Measurements from ENCODE around the gene HAGHL. TPM values are rescaled to one million over a fixed set of nuclear protein-coding genes. Genes with fewer than 3 reads are reported as not detected.

HAGHL gene
- total RNA-seq, 2 experiments from 2014 or later, result 28.8 to 32.6 TPM

DNA sequence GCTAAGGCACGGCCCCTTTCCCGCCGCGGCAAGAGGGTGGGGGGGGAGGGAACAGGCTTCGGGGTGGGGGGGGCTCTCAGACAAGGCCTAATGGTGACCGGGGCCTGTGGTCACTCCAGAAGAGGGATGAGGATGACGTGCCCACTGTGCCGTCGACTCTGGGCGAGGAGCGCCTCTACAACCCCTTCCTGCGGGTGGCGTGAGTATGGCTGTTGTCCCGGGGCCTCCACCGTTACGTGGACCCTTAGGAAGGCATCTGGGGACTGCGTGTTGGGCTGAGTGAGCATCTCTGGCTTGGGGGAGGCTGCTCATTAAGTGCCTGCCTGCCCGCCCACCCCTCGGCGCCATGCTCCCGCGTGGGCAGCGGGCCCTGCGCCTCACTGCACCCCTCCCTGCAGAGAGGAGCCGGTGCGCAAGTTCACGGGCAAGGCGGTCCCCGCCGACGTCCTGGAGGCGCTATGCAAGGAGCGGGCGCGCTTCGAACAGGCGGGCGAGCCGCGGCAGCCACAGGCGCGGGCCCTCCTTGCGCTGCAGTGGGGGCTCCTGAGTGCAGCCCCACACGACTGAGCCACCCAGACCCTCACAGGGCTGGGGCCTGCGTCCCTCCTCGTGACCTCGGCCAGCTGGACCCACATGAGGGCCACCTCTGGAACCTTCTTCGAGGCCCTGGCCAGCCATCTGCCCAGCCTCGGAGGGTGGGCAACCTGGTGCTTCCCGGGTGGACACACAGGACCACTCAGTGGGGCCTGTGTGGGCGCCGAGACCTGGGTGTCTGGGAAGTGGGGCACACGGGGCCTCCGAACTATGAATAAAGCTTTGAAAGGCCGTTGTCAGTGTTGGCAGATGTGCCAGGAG is 2.2 kb downstream of the HAGHL start:
- TF ChIP-seq, protein P1, sequence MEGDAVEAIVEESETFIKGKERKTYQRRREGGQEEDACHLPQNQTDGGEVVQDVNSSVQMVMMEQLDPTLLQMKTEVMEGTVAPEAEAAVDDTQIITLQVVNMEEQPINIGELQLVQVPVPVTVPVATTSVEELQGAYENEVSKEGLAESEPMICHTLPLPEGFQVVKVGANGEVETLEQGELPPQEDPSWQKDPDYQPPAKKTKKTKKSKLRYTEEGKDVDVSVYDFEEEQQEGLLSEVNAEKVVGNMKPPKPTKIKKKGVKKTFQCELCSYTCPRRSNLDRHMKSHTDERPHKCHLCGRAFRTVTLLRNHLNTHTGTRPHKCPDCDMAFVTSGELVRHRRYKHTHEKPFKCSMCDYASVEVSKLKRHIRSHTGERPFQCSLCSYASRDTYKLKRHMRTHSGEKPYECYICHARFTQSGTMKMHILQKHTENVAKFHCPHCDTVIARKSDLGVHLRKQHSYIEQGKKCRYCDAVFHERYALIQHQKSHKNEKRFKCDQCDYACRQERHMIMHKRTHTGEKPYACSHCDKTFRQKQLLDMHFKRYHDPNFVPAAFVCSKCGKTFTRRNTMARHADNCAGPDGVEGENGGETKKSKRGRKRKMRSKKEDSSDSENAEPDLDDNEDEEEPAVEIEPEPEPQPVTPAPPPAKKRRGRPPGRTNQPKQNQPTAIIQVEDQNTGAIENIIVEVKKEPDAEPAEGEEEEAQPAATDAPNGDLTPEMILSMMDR (IDR thresholded peaks at IDR 0.05), result no peak
- ChIA-PET POLR2A (interaction anchor here (0.7 to 2.6 kb wide), 6 partner anchors 8 to 60 kb away, joined by 3 to 13 read pairs (median 8); partner anchors contain the start of genes ANTKMT and CIAO3), CTCF (interaction anchor here (0.8 to 19.6 kb wide), 3 partner anchors 9 to 56 kb away, joined by 3 to 207 read pairs (median 4); partner anchors contain the start of gene METRN)
- Mint-ChIP-seq H3K4me3 (peak overlapping the region; percentile 62), H3K4me1 (ENCODE audit: low read depth) (peaks cover 3% of the 10 kb centered on the region), H3K27ac (no peak overlapping the region), H3K9me3 (no peaks in the 10 kb centered on the region), H3K27me3 (no peaks in the 10 kb centered on the region), H3K36me3 (ENCODE audit: low read depth) (peaks cover 2% of the 10 kb centered on the region)
- no peak for ATAC-seq
- intact Hi-C loops (cut with micrococcal nuclease), result no loop called here
- no peak for DNase-seq

DNA sequence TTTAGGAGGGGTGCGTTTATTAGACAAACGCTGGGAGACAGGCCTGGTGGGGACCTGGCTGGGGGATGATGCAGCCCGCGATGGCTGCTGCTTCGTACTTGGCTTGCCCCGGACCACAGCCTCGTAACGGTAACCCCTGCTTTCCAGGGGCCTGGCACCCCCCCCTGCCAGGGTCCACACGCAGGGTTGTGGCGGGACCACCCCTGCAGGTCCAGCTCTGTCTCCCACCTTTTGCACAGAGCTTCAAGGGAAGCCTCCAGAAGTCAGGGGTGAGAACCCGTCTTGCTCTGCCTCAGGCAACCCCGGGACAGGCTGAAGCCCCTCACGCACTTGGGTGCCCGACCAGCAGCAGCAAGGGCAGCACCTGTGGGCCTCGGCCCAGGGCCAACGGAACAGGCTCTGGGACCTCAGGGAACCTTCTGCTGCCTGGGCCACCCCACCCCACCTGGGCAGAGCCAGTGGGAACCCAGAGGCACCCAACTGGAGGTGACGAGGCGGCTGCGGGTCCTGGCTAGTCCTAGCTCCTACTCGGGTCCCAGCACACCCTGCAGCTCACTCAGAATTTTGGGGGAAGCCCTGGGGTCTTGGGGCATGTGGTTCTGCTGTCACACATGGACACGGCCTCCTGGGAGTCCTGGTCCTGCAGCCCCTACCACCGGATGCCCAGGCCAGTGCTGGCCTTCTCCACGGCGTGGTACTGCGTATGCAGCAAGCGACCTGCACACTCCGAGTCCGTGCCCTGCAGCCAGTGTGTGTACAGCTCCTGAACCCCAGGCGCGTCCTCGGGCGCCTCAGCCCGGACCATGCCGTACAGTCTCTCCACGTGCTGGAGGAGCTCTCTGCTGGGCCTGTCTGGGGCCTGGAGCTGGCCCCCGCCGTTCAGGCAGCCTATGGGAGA is 3.1 kb downstream of the HAGHL start:
- TF ChIP-seq, protein P1 (IDR thresholded peaks at IDR 0.05), result no peak
- Mint-ChIP-seq H3K9me3 (no peaks in the 10 kb centered on the region), H3K36me3 (ENCODE audit: low read depth) (peaks cover 2% of the 10 kb centered on the region), H3K27me3 (no peaks in the 10 kb centered on the region), H3K4me3 (no peak overlapping the region), H3K4me1 (ENCODE audit: low read depth) (peaks cover 5% of the 10 kb centered on the region), H3K27ac (no peak overlapping the region)
- CTCF ChIA-PET, result interaction anchor here (0.8 to 19.6 kb wide), 4 partner anchors 9 to 55 kb away, joined by 3 to 207 read pairs (median 4); partner anchors contain the start of genes ANTKMT and METRN
- no peak for ATAC-seq
- POLR2A ChIA-PET, result interaction anchor here (0.7 to 2.6 kb wide), 5 partner anchors 9 to 81 kb away, joined by 3 to 13 read pairs (median 4); partner anchors contain the start of genes ANTKMT, CIAO3 and WDR90
- intact Hi-C loops (cut with micrococcal nuclease), result no loop called here
- DNase-seq, result peak; percentile 2

- Mint-ChIP-seq H3K4me1 (ENCODE audit: low read depth) (peaks cover 12% of the 10 kb centered on the region), H3K9me3 (no peaks in the 10 kb centered on the region), H3K4me3 (no peak overlapping the region), H3K27me3 (no peaks in the 10 kb centered on the region), H3K36me3 (ENCODE audit: low read depth) (peaks cover 4% of the 10 kb centered on the region), H3K27ac (no peak overlapping the region)
- intact Hi-C loops (cut with micrococcal nuclease), result no loop called here
- ChIA-PET CTCF (interaction anchor here (1.0 to 19.6 kb wide), 3 partner anchors 10 to 19 kb away, joined by 3 to 207 read pairs (median 4); partner anchors contain the start of genes ANTKMT, CIAO3 and METRN), POLR2A (interaction anchor here (1.0 to 2.6 kb wide), 4 partner anchors 10 to 81 kb away, joined by 3 to 13 read pairs (median 8); partner anchors contain the start of genes ANTKMT, CIAO3 and WDR90)
- TF ChIP-seq, protein P1 (IDR thresholded peaks at IDR 0.05), result no peak
- DNase-seq (peak; percentile 1), ATAC-seq (no peak)
These were observed 4.0 kb downstream of the HAGHL start for GRCh38 chr16:730666-731509.

DNA sequence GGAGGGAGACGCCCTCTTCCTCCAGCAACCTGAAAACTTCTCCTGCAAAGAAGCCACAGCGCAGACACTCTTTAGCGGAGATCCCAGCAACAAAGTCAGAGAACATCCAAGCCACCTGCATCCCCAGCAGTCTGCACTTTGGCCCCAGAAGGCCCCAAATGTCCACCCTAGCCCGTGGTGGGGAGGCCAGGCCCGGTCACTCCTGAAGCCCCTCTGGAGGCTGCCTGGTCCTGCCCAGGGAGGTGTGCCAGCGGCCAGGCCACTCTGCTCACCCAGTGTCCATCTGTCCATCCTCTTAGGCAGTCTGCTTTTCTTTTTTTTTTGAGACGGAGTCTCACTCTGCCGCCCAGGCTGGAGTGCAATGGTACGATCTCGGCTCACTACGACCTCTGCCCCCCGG is 5.4 kb downstream of the HAGHL start:
- ATAC-seq, result no peak
- Mint-ChIP-seq H3K27me3 (no peaks in the 10 kb centered on the region), H3K27ac (no peak overlapping the region), H3K4me1 (ENCODE audit: low read depth) (peaks cover 19% of the 10 kb centered on the region), H3K4me3 (no peak overlapping the region), H3K36me3 (ENCODE audit: low read depth) (peaks cover 4% of the 10 kb centered on the region), H3K9me3 (no peaks in the 10 kb centered on the region)
- TF ChIP-seq, protein P1 (IDR thresholded peaks at IDR 0.05), result no peak
- ChIA-PET CTCF (interaction anchor here (1.3 to 19.6 kb wide), 5 partner anchors 8 to 52 kb away, joined by 3 to 207 read pairs (median 8); partner anchors contain the start of genes ANTKMT, CIAO3 and METRN), POLR2A (interaction anchor here (1.2 kb wide), 1 partner anchor 17 kb away, joined by 3 read pairs; no protein-coding TSS in a partner anchor)
- intact Hi-C loops (cut with micrococcal nuclease), result no loop called here
- DNase-seq, result no peak

All from activated CD8-positive, alpha-beta T cell treated with anti-CD3 and anti-CD28 coated beads for 36 hours (primary cell).